ENCODE measurements around the gene DNAH10.

The DNAH10 gene

DNA sequence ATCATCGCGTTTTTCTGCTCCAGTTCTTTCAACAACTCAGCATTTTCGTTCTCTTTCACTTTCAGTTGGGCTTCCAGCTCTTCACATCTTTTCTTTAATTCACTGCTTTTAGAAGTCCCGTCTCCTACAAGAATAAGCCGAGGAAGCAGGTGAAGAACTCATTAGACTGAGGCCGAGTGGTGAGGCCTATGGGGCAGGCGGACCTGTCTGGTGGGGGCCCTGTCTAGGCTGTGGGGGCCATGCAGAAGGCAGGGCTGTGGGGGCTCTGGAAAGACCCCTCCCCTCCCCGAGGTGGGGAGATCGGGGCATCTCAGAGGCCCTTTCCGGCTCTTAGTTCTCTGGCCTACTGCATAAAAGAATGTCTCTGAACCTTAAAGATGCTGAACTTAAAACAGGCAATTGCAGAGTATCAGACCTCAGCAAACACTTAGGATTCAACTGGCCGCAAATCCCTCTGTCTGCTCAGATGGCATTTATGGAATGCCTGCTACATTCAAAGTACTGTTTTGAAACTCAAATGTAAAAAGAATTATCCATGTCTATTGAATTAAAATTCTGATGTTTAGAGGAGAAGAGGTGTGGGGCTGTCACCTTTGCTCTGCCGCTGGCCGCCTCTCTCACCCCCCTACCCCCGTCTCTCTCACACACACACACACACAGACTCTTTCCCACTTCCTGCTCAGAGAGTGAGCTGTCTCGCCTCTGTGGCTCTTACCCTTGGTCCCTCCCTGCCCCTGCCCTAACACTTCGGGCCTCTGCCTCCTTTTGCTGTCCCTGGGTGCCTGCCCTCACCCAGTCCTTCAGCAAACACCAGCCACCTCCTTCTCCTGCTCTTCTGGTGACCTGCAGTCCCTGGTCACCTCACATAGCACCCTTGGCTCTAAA lies 175.8 kb downstream of the DNAH10 start:
- DNase-seq (ENCODE audit: low read depth in 2 of 2) = no peak
- TF ChIP-seq, protein P1, sequence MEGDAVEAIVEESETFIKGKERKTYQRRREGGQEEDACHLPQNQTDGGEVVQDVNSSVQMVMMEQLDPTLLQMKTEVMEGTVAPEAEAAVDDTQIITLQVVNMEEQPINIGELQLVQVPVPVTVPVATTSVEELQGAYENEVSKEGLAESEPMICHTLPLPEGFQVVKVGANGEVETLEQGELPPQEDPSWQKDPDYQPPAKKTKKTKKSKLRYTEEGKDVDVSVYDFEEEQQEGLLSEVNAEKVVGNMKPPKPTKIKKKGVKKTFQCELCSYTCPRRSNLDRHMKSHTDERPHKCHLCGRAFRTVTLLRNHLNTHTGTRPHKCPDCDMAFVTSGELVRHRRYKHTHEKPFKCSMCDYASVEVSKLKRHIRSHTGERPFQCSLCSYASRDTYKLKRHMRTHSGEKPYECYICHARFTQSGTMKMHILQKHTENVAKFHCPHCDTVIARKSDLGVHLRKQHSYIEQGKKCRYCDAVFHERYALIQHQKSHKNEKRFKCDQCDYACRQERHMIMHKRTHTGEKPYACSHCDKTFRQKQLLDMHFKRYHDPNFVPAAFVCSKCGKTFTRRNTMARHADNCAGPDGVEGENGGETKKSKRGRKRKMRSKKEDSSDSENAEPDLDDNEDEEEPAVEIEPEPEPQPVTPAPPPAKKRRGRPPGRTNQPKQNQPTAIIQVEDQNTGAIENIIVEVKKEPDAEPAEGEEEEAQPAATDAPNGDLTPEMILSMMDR (IDR thresholded peaks at IDR 0.05; ENCODE audit: low read depth, low read length) = no peak
- no peak overlapping the region for H3K4me3 ChIP-seq (replicated peaks in 1 of 2; ENCODE audit: low read depth in 2 of 2, low read length in 2 of 2)

- no peak for DNase-seq (ENCODE audit: low read depth in 2 of 2)
- H3K4me3 ChIP-seq (replicated peaks in 1 of 2; ENCODE audit: low read depth in 2 of 2, low read length in 2 of 2) = no peak overlapping the region
Measured at GRCh38 chr12:123938679-123939480, 176.8 kb downstream of the DNAH10 start.

DNA sequence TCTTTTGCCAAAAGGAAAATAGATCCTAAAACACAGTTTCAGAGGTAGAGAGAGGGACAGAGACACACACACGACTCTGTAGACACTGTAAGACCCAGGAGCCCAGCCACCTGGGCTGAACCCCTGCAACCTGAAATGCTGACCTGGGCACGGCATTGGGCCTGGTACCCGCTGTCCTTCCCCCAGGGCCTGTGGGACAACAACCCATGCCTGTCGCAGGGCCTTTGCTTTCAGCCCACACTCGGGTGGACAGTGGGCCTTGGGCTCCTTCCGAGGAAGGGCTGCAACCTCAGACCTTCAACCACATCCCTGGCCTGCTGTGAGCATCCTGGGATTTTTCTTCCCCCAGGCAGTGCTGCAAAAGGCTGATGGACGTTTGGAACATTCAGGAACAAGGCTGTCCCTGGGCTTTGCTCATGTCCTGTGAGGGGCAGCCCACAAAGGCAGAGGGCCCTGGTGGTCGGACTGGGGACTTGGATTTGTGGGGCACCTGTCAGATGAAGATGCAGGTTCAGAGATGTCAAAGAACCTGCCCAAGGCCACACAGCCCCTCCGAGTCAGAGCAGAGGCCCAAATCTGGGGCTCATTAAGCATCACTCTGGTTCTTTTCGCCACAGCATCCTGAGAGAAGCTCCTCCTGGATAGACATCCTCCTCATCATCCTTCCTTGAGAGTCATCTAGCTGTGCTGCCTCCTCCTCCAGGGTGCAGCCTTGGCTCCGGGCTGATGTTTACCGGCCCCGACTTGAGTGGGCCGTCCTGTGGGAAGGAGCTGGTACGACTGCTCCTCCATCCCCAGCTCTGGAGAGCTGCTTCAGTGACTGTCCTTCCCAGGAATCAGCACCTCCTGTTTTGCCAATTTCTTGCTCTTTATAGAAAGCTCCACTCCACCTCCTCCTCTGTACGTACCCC lies 177.9 kb downstream of the DNAH10 start:
- no peak overlapping the region for H3K4me3 ChIP-seq (replicated peaks in 1 of 2; ENCODE audit: low read depth in 2 of 2, low read length in 2 of 2)
- TF ChIP-seq, protein P1 (IDR thresholded peaks at IDR 0.05; ENCODE audit: low read depth, low read length) = no peak
- no peak for DNase-seq (ENCODE audit: low read depth in 2 of 2)

More at GRCh38 chr12:123938679-123939480, 176.8 kb downstream of the DNAH10 start:
- TF ChIP-seq, protein P1 (IDR thresholded peaks at IDR 0.05; ENCODE audit: low read depth, low read length) = peak; percentile 38

- TF ChIP-seq, protein P1 (IDR thresholded peaks at IDR 0.05; ENCODE audit: low read depth, low read length) = no peak
- no peak overlapping the region for H3K4me3 ChIP-seq (replicated peaks in 1 of 2; ENCODE audit: low read depth in 2 of 2, low read length in 2 of 2)
- DNase-seq (ENCODE audit: low read depth in 2 of 2) = no peak
Measured at GRCh38 chr12:123940627-123940966, 178.5 kb downstream of the DNAH10 start.

- no peak overlapping the region for H3K4me3 ChIP-seq (replicated peaks in 1 of 2; ENCODE audit: low read depth in 2 of 2, low read length in 2 of 2)
- no peak for DNase-seq (ENCODE audit: low read depth in 2 of 2)
- TF ChIP-seq, protein P1 (IDR thresholded peaks at IDR 0.05; ENCODE audit: low read depth, low read length) = no peak
Measured at GRCh38 chr12:123941000-123941399, 178.9 kb downstream of the DNAH10 start.

- DNase-seq (ENCODE audit: low read depth in 2 of 2) = peak in 1 of 2 donors; percentile 53
Measured at GRCh38 chr12:123941624-123942237, 179.6 kb downstream of the DNAH10 start.

More at GRCh38 chr12:123941624-123942237, 179.6 kb downstream of the DNAH10 start:
- TF ChIP-seq, protein P1 (IDR thresholded peaks at IDR 0.05; ENCODE audit: low read depth, low read length) = no peak
- H3K4me3 ChIP-seq (replicated peaks in 1 of 2; ENCODE audit: low read depth in 2 of 2, low read length in 2 of 2) = no peak overlapping the region
